ENCODE results near the gene ZNF534.

DNA sequence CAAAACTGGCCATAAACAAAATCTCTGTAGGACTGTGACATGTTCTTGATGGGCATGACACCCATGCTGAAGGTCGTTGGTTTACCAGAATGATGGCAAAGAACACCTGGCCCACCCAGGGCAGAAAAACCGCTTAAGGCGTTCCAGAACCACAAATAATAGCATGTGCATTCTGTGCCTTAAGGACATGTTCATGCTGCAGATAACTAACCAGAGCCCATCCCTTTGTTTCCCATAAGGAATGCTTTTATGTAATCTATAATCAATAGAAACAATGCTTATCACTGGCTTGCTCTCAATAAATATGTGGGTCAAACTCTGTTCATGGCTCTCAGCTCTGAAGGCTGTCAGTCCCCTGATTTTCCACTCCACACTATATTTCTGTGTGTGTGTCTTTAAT is 13.2 kb downstream of the ZNF534 start:
- TF ChIP-seq, protein P1, sequence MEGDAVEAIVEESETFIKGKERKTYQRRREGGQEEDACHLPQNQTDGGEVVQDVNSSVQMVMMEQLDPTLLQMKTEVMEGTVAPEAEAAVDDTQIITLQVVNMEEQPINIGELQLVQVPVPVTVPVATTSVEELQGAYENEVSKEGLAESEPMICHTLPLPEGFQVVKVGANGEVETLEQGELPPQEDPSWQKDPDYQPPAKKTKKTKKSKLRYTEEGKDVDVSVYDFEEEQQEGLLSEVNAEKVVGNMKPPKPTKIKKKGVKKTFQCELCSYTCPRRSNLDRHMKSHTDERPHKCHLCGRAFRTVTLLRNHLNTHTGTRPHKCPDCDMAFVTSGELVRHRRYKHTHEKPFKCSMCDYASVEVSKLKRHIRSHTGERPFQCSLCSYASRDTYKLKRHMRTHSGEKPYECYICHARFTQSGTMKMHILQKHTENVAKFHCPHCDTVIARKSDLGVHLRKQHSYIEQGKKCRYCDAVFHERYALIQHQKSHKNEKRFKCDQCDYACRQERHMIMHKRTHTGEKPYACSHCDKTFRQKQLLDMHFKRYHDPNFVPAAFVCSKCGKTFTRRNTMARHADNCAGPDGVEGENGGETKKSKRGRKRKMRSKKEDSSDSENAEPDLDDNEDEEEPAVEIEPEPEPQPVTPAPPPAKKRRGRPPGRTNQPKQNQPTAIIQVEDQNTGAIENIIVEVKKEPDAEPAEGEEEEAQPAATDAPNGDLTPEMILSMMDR (IDR thresholded peaks at IDR 0.05; ENCODE audit: low read depth, low read length, poor library complexity, severe bottlenecking), result no peak
- no peak for TF ChIP-seq EZH2phosphoT487 (IDR thresholded peaks at IDR 0.05; ENCODE audit: borderline replicate concordance, low read length)
